GM20431 (cell line): ENCODE measurements around the gene BRAF.
"Not testable (repeated sequence)": the region's sequence is repeated elsewhere in the genome, so short reads cannot be mapped to it uniquely, and the experiment has no call there.

Experiments
- in situ Hi-C: fragments of 300-500 bp; cut with MseI, MboI; formaldehyde crosslinking; loops from one replicate; pipeline ENCODE4 v1.15.0; 2020; ENCODE audit warnings: low sequenced_read_pairs; ENCODE audit not compliant: unreplicated experiment

The BRAF gene

GRCh38 chr7:140924821-140925421 lies at the start of gene BRAF:
BRAF (minus strand) TSS chr7:140924929; CDS start chr7:140924703, 226 bp downstream.
- in situ Hi-C loops: no loop called here

- in situ Hi-C loops: no loop called here
Observed at GRCh38 chr7:140972876-140973829, 48.4 kb upstream of the BRAF start.

- in situ Hi-C loops: no loop called here
Observed at GRCh38 chr7:140972344-140972743, 47.6 kb upstream of the BRAF start.

GRCh38 chr7:140967438-140967837 lies 42.7 kb upstream of the BRAF start:
- in situ Hi-C loops: no loop called here

GRCh38 chr7:140966561-140967233 lies 42.0 kb upstream of the BRAF start:
- in situ Hi-C loops: no loop called here

- in situ Hi-C loops: no loop called here
Observed at GRCh38 chr7:140961117-140961516, 36.4 kb upstream of the BRAF start.

GRCh38 chr7:140956997-140957396 lies 32.3 kb upstream of the BRAF start:
- in situ Hi-C loops: not testable (repeated sequence)

- in situ Hi-C loops: no loop called here
Observed at GRCh38 chr7:140945940-140946339, 21.2 kb upstream of the BRAF start.

DNA sequence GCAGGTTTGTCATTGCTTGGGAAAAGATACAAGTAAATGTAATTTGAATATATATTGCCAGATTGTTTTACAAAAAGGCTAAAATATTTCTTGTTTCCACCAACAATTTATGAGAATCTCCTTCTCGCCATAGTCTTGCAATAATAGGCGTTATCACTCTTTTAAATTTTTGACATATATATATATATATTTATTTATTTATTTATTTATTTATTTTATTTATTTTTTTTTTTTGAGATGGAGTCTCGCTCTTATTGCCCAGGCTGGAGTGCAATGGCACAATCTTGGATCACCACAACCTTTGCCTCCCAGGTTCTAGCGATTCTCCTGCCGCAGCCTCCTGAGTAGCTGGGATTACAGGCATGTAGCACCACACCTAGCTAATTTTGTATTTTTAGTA lies 17.5 kb upstream of the BRAF start:
- in situ Hi-C loops: not testable (repeated sequence)

- in situ Hi-C loops: no loop called here
Observed at GRCh38 chr7:140940898-140941297, 16.2 kb upstream of the BRAF start.

GRCh38 chr7:140937702-140938264 lies 13.1 kb upstream of the BRAF start:
- in situ Hi-C loops: no loop called here

- in situ Hi-C loops: no loop called here
Observed at GRCh38 chr7:140928491-140929309, 4.0 kb upstream of the BRAF start.

- in situ Hi-C loops: not testable (repeated sequence)
Observed at GRCh38 chr7:140927945-140928344, 3.2 kb upstream of the BRAF start.

GRCh38 chr7:140927351-140927750 lies 2.6 kb upstream of the BRAF start:
- in situ Hi-C loops: no loop called here

- in situ Hi-C loops: no loop called here
Observed at GRCh38 chr7:140926021-140926817, 1.5 kb upstream of the BRAF start.

GRCh38 chr7:140924019-140924820 lies 509 bp downstream of the BRAF start:
- in situ Hi-C loops: no loop called here

DNA sequence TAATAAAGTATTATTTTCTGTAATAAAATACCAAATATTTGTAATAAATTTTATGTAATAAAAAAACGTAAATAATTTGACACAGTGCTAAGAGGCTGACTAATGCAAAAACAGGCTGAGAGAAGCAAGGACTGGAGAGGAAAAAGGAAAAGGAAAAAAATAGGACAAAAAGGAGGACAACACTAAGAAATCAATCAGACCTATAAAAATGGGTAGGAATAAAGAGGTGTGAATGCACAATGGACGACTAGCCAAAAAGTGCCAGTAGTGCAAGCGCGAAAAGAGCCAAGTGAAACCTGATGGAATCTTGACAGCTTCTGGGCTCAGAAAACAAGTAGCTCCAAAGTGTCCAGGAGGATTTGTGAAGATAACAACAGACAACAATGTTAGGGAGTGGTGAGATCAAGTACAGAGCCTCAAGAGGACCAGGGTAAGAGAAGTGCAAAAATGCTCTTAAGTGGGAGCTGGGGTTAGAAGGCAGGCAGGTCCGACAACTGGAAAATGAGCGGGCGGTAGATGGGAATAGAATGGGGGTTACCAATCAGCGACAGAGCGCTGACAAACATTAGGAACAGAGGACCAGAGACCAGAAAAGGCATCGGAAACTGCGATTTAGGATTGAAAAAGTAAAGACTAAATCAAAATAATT lies 1.2 kb downstream of the BRAF start:
- in situ Hi-C loops: no loop called here
